SK-N-SH (cell line): ENCODE results near the gene NFATC2IP. TPM values are rescaled to one million over a fixed set of nuclear protein-coding genes. Genes with fewer than 3 reads are reported as not detected.

ENCODE experiments used
- CTCF ChIA-PET: fragments of 300-600, 350-600 bp; formaldehyde crosslinking; extraction: SDS; loops from one replicate; lab custom pipeline; 2021; lab: Yijun Ruan, JAX
- POLR2A ChIA-PET: fragments of 350-600 bp; sonication (Branson Sonifier 250); formaldehyde crosslinking; extraction: SDS; loops from one replicate; lab custom pipeline; 2020; ENCODE audit warnings: antibody characterized with exemption, inconsistent platforms; lab: Yijun Ruan, JAX
- DNase-seq: peaks from one replicate; pipeline ENCODE4 v3.0.0; 2012
- H2AFZ ChIP-seq: fragments of 200-600 bp; sonication (generic); 2 replicates; pipeline ENCODE4 v1.8.1; 2016; ENCODE audit warnings: antibody characterized with exemption, mild to moderate bottlenecking, low read depth
- H3F3A ChIP-seq: fragments of 200-600 bp; sonication (generic); replicated peaks from 2 replicates; pipeline ENCODE3; 2016; ENCODE audit warnings: antibody characterized with exemption, mild to moderate bottlenecking; ENCODE audit not compliant: insufficient read depth
- H3K27ac ChIP-seq, 2 experiments: fragments of 200-500 bp in 1 of 2; fragments of 200-600 bp in 1 of 2; sonication (Bioruptor generic) in 1 of 2; sonication (generic), shearing (Covaris generic) in 1 of 2; 2 replicates each; pipeline versions ENCODE4 v1.5.1 to v1.6.1; 2014 to 2016; ENCODE audit warnings: low read depth in 2 of 2, inconsistent platforms in 1 of 2, low read length in 1 of 2, mild to moderate bottlenecking in 1 of 2, mixed read lengths in 1 of 2
- H3K27me3 ChIP-seq: fragments of 200-600 bp; sonication (generic), shearing (Covaris generic); 2 replicates; pipeline ENCODE4 v1.6.1; 2016; ENCODE audit warnings: mixed run types; ENCODE audit not compliant: insufficient read depth
- H3K36me3 ChIP-seq, 2 experiments: fragments of 200-500 bp in 1 of 2; fragments of 200-600 bp in 1 of 2; sonication (Bioruptor generic) in 1 of 2; sonication (generic) in 1 of 2; replicated peaks in 1 of 2; 2 replicates each; pipeline versions ENCODE3 to v1.5.1; 2014 to 2016; ENCODE audit warnings: low read length in 1 of 2, mild to moderate bottlenecking in 1 of 2; ENCODE audit not compliant: insufficient read depth in 2 of 2, control insufficient read depth in 1 of 2
- H3K4me1 ChIP-seq, 2 experiments: fragments of 200-500 bp in 1 of 2; fragments of 200-600 bp in 1 of 2; sonication (Bioruptor generic) in 1 of 2; sonication (generic), shearing (Covaris generic) in 1 of 2; 2 replicates each; pipeline versions ENCODE4 v1.5.1 to v1.6.1; 2014 to 2016; ENCODE audit warnings: low read depth in 1 of 2, low read length in 1 of 2, mixed run types in 1 of 2; ENCODE audit not compliant: insufficient read depth in 2 of 2, control insufficient read depth in 1 of 2
- H3K4me2 ChIP-seq: fragments of 200-600 bp; sonication (generic), shearing (Covaris generic); 2 replicates; pipeline ENCODE4 v1.6.1; 2017; ENCODE audit warnings: mixed run types
- H3K4me3 ChIP-seq, 2 experiments: fragments of 200-500 bp in 1 of 2; fragments of 200-600 bp in 1 of 2; sonication (Bioruptor generic) in 1 of 2; sonication (generic), shearing (Covaris generic) in 1 of 2; 2 replicates each; pipeline versions ENCODE4 v1.5.1 to v1.8.1; 2014 to 2016; ENCODE audit warnings: low read depth in 2 of 2, inconsistent platforms in 1 of 2, low read length in 1 of 2, mild to moderate bottlenecking in 1 of 2, mixed read lengths in 1 of 2, moderate library complexity in 1 of 2
- H3K79me2 ChIP-seq: fragments of 200-600 bp; sonication (generic); 2 replicates; pipeline ENCODE4 v1.8.1; 2017; ENCODE audit warnings: mild to moderate bottlenecking; ENCODE audit not compliant: insufficient read depth
- H3K9ac ChIP-seq: fragments of 200-600 bp; sonication (generic); 2 replicates; pipeline ENCODE4 v1.6.1; 2017; ENCODE audit warnings: mixed run types
- H3K9me2 ChIP-seq: fragments of 200-600 bp; sonication (generic); 2 replicates; pipeline ENCODE4 v1.6.1; 2017; ENCODE audit warnings: mixed run types
- H3K9me3 ChIP-seq: fragments of 200-600 bp; sonication (generic); 2 replicates; pipeline ENCODE4 v1.6.1; 2017; ENCODE audit warnings: mixed run types, mild to moderate bottlenecking, moderate library complexity
- H4K20me1 ChIP-seq: fragments of 200-600 bp; sonication (generic); 2 replicates; pipeline ENCODE4 v1.6.1; 2017; ENCODE audit warnings: mild to moderate bottlenecking, mixed run types; ENCODE audit not compliant: insufficient read depth
- CHD2 ChIP-seq: fragments of 150-350 bp; IDR thresholded peaks from 2 replicates; pipeline ENCODE4 v1.6.1; 2018; ENCODE audit warnings: low read length; ENCODE audit not compliant: partially characterized antibody
- CTCF ChIP-seq: fragments of 200-600 bp; sonication (generic); IDR thresholded peaks from 2 replicates; pipeline ENCODE4 v1.6.1; 2017; ENCODE audit warnings: antibody characterized with exemption, mild to moderate bottlenecking, moderate library complexity
- EZH2phosphoT487 ChIP-seq: fragments of 200-600 bp; sonication (generic); IDR thresholded peaks from 2 replicates; pipeline ENCODE4 v1.6.1; 2017; ENCODE audit warnings: low read depth, mixed run types, mild to moderate bottlenecking, antibody characterized with exemption, moderate library complexity, borderline replicate concordance
- FOXJ3 ChIP-seq: sonication (generic); formaldehyde crosslinking; IDR thresholded peaks from 2 replicates; pipeline ENCODE4 v1.5.1; 2020; ENCODE audit warnings: mild to moderate bottlenecking, missing genetic modification reagents
- FOXM1 ChIP-seq: IDR thresholded peaks from 2 replicates; pipeline ENCODE4 v1.4.0; 2012; ENCODE audit warnings: low read depth, mild to moderate bottlenecking
- GABPA ChIP-seq: IDR thresholded peaks from 2 replicates; pipeline ENCODE4 v1.4.0; 2012; ENCODE audit warnings: low read depth, mild to moderate bottlenecking
- GATA2 ChIP-seq: sonication (generic); formaldehyde crosslinking; IDR thresholded peaks from 2 replicates; pipeline ENCODE4 v1.5.0; 2020; ENCODE audit warnings: mild to moderate bottlenecking, missing genetic modification reagents
- JUND ChIP-seq: IDR thresholded peaks from 2 replicates; pipeline ENCODE4 v1.4.0; 2012
- NFIC ChIP-seq: IDR thresholded peaks from 2 replicates; pipeline ENCODE4 v1.4.0; 2012; ENCODE audit warnings: borderline replicate concordance
- NRF1 ChIP-seq: IDR thresholded peaks from 2 replicates; pipeline ENCODE4 v1.6.1; 2012; ENCODE audit warnings: low read depth, mild to moderate bottlenecking, low read length
- POLR2AphosphoS5 ChIP-seq: IDR thresholded peaks from 2 replicates; pipeline ENCODE4 v1.6.1; 2012; ENCODE audit warnings: low read depth, low read length
- RAD21 ChIP-seq: IDR thresholded peaks from 2 replicates; pipeline ENCODE4 v1.6.1; 2012; ENCODE audit warnings: mild to moderate bottlenecking, low read length
- REST ChIP-seq: IDR thresholded peaks from 2 replicates; pipeline ENCODE4 v1.6.1; 2012; ENCODE audit warnings: mild to moderate bottlenecking, low read depth, low read length, moderate library complexity
- RFX5 ChIP-seq: IDR thresholded peaks from 2 replicates; pipeline ENCODE4 v1.6.1; 2012; ENCODE audit warnings: mild to moderate bottlenecking, improper control_type of control experiment, low read length
- RXRA ChIP-seq: IDR thresholded peaks from 2 replicates; pipeline ENCODE4 v1.4.0; 2012; ENCODE audit warnings: low read depth, mild to moderate bottlenecking, borderline replicate concordance
- SIN3A ChIP-seq: IDR thresholded peaks from 2 replicates; pipeline ENCODE4 v1.6.1; 2012; ENCODE audit warnings: low read depth, mild to moderate bottlenecking, low read length, moderate library complexity, borderline replicate concordance
- SMC3 ChIP-seq: IDR thresholded peaks from 2 replicates; pipeline ENCODE4 v1.6.1; 2012; ENCODE audit warnings: low read depth, low read length, improper control_type of control experiment
- TAF1 ChIP-seq: IDR thresholded peaks from 2 replicates; pipeline ENCODE4 v1.6.1; 2012; ENCODE audit warnings: low read depth, mild to moderate bottlenecking, low read length, moderate library complexity, borderline replicate concordance
- USF1 ChIP-seq: IDR thresholded peaks from 2 replicates; pipeline ENCODE4 v1.4.0; 2012; ENCODE audit warnings: low read depth, borderline replicate concordance
- USF2 ChIP-seq: fragments of 150-350 bp; IDR thresholded peaks from 2 replicates; pipeline ENCODE4 v1.6.1; 2017; ENCODE audit warnings: antibody characterized with exemption, low read length, low read depth, borderline replicate concordance
- ZBTB33 ChIP-seq: IDR thresholded peaks from 2 replicates; pipeline ENCODE4 v1.4.0; 2012; ENCODE audit warnings: low read depth, borderline replicate concordance
- WGBS: methylation state at CpG from one replicate; pipeline ENCODE4 v1.1.6; 2017; ENCODE audit warnings: low lambda C conversion rate; 5-methylcytosine and 5-hydroxymethylcytosine counted together
- polyA plus RNA-seq, 3 experiments: library from polyadenylated mRNA; depleted of rRNA; stranded (reverse); fragments of >200 nt; gene quantifications; 2 replicates each; pipeline ENCODE4 v1.2.3, GENCODE V29; 2012

NFATC2IP gene
- polyA plus RNA-seq, 1 of the 3 experiments (the other 2 are of a cell fraction) = 41.9 TPM

GRCh38 chr16:28974007-28974436 is 23.3 kb downstream of the NFATC2IP start (continued):
- no peak for TF ChIP-seq POLR2AphosphoS5
- TF ChIP-seq, all 33 proteins: peak for 3

GRCh38 chr16:28974437-28975157 is 23.9 kb downstream of the NFATC2IP start, which contains the start of gene SPNS1:
Gene SPNS1 (plus strand): TSS chr16:28974778. CDS start chr16:28975152, 374 bp downstream.
- Histone ChIP-seq H4K20me1 (no peaks in the 10 kb centered on the region), H3K27me3 (no peaks in the 10 kb centered on the region), H2AFZ (peak within 1 kb of the TSS; percentile 66), H3K4me3 (peak within 1 kb of the TSS; percentile 66 to 83), H3F3A (peaks cover 7% of the 10 kb centered on the region), H3K4me2 (peak within 1 kb of the TSS; percentile 81), H3K36me3 (no peaks in the 10 kb centered on the region), H3K4me1 (peaks cover 5 to 8% of the 10 kb centered on the region in 2 experiments; a peak in 2 of 4 replicates), H3K9me2 (no peaks in the 10 kb centered on the region), H3K9ac (peak within 1 kb of the TSS; percentile 84), H3K9me3 (no peaks in the 10 kb centered on the region), H3K27ac (peak within 1 kb of the TSS; percentile 93), H3K79me2 (peaks cover 27% of the 10 kb centered on the region)
- 2% methylated on average over 40 of the region's 60 CpGs for WGBS
- peak; percentile 99 for DNase-seq
- ChIA-PET CTCF (interaction anchor here (0.9 to 2.0 kb wide), 10 partner anchors 11 to 153 kb away, joined by 3 to 8 read pairs (median 4); partner anchors contain the start of genes ATXN2L and NFATC2IP), POLR2A (interaction anchor here (0.9 to 1.9 kb wide), 6 partner anchors 10 to 152 kb away, joined by 3 to 10 read pairs (median 5); partner anchors contain the start of genes ATXN2L, LAT, NFATC2IP and SH2B1)
- TF ChIP-seq EZH2phosphoT487 (no peak), NFIC (no peak), RFX5 (no peak), GABPA (no peak), RXRA (no peak; the same call in 1 of the 2 replicates), NRF1 (no peak), JUND (no peak; the same call in 1 of the 2 replicates), RAD21 (no peak), REST (peak; percentile 77; the same call in 1 of the 2 replicates), CTCF (no peak), GATA2 (CRISPR knock-in tag) (peak; percentile 39; the same call in 1 of the 2 replicates), USF2 (peak; percentile 99), SIN3A (peak; percentile 86; the same call in 1 of the 2 replicates), ZBTB33 (peak; percentile 77; the same call in 1 of the 2 replicates), FOXM1 (no peak), TAF1 (peak; percentile 93), FOXJ3 (CRISPR knock-in tag) (no peak), SMC3 (no peak), USF1 (peak; percentile 100), CHD2 (peak; percentile 88)
